ENCODE data around the gene LBP. TPM values are rescaled to one million over a fixed set of nuclear protein-coding genes. Genes with fewer than 3 reads are reported as not detected.

LBP gene
- total and polyA plus RNA-seq, 2 donors (not counting 1 experiment from before 2014, with no cell fraction given) = not detected

DNA sequence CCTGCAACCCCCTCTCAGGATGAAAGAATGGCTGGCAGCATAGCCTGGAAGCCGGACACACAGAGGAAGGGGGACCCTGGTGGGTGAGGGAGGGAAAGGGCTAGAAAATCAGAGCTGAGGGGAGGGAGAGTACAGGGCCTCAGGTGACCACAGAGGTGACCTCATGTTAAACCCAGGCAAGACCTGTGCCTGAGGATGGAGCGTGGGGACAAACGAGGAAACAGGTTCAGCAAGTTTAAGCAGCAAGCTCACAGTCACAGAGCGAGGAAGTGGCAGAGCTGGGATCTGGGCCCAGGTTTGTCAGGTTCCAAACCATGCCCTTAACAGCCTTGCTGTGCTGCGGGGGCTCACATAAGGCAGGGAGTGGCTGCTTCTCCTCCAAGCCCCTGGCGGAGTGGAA, 46.3 kb upstream of the LBP start:
- H3K4me1 ChIP-seq (ENCODE audit: control insufficient read depth in 2 of 2, insufficient read depth in 2 of 2, low read length in 2 of 2) = peaks cover 4 to 8% of the 10 kb centered on the region in 2 donors
- CTCF ChIA-PET = interaction anchor here (1.2 kb wide), 1 partner anchor 22 kb away, joined by 3 read pairs; no protein-coding TSS in a partner anchor
- peaks cover 12% of the 10 kb centered on the region for H3K4me1 Mint-ChIP-seq
- H3K27me3 Mint-ChIP-seq = peaks cover 43% of the 10 kb centered on the region
- H3K27ac Mint-ChIP-seq = no peak overlapping the region
- POLR2A ChIA-PET = no interaction called here
- no peak overlapping the region for H3K4me3 ChIP-seq (ENCODE audit: control extremely low read depth in 1 of 5, extremely low read depth in 1 of 5, insufficient read depth in 1 of 5, low read depth in 2 of 5, low read length in 4 of 5)
- H3K4me2 ChIP-seq (replicated peaks; ENCODE audit: low read depth, low read length, poor library complexity, severe bottlenecking) = no peak overlapping the region
- DNase-seq = no peak
- peaks cover 0 to 29% (median 13%) of the 10 kb centered on the region in 4 experiments for H3K27me3 ChIP-seq (replicated peaks in 1 of 4; ENCODE audit: control extremely low read depth in 1 of 4, control insufficient read depth in 3 of 4, insufficient read depth in 4 of 4, low read length in 3 of 4)
- no peak overlapping the region for H3K27ac ChIP-seq (ENCODE audit: low read length in 2 of 2)
- no peaks in the 10 kb centered on the region for H3K79me2 ChIP-seq (ENCODE audit: control insufficient read depth, insufficient read depth, low read length)
- TF ChIP-seq, protein P1, sequence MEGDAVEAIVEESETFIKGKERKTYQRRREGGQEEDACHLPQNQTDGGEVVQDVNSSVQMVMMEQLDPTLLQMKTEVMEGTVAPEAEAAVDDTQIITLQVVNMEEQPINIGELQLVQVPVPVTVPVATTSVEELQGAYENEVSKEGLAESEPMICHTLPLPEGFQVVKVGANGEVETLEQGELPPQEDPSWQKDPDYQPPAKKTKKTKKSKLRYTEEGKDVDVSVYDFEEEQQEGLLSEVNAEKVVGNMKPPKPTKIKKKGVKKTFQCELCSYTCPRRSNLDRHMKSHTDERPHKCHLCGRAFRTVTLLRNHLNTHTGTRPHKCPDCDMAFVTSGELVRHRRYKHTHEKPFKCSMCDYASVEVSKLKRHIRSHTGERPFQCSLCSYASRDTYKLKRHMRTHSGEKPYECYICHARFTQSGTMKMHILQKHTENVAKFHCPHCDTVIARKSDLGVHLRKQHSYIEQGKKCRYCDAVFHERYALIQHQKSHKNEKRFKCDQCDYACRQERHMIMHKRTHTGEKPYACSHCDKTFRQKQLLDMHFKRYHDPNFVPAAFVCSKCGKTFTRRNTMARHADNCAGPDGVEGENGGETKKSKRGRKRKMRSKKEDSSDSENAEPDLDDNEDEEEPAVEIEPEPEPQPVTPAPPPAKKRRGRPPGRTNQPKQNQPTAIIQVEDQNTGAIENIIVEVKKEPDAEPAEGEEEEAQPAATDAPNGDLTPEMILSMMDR (IDR thresholded peaks at IDR 0.05) = no peak
- TF ChIP-seq EZH2 (IDR thresholded peaks at IDR 0.05; ENCODE audit: borderline replicate concordance, insufficient read depth, low read depth, low read length, poor library complexity, severe bottlenecking) = no peak
- no peak overlapping the region for H2AFZ ChIP-seq (ENCODE audit: insufficient read depth, low read depth, low read length, poor library complexity, severe bottlenecking)
- H3K9me3 ChIP-seq (ENCODE audit: control extremely low read depth in 1 of 3, control insufficient read depth in 2 of 3, insufficient read depth in 1 of 3, low read length in 2 of 3) = peaks cover 0 to 6% (median 0%) of the 10 kb centered on the region in 3 donors
- H3K4me3 Mint-ChIP-seq = no peak overlapping the region
- ATAC-seq (ENCODE audit: low read depth) = no peak
- no peaks in the 10 kb centered on the region for H3K9me3 Mint-ChIP-seq (ENCODE audit: insufficient read depth)
- WGBS (ENCODE audit: insufficient coverage) = 86% methylated on average over 6 of the region's 6 CpGs
- intact Hi-C loops (cut with micrococcal nuclease) = no loop called here
- no peaks in the 10 kb centered on the region for H3K36me3 ChIP-seq (replicated peaks in 1 of 2; ENCODE audit: control extremely low read depth in 1 of 2, control insufficient read depth in 1 of 2, extremely low read depth in 1 of 2, insufficient read depth in 2 of 2, low read length in 1 of 2)
- no peaks in the 10 kb centered on the region for H4K20me1 ChIP-seq (ENCODE audit: control insufficient read depth, insufficient read depth, low read length, poor library complexity, severe bottlenecking)
- no peak overlapping the region for H3K9ac ChIP-seq (ENCODE audit: low read length)

DNA sequence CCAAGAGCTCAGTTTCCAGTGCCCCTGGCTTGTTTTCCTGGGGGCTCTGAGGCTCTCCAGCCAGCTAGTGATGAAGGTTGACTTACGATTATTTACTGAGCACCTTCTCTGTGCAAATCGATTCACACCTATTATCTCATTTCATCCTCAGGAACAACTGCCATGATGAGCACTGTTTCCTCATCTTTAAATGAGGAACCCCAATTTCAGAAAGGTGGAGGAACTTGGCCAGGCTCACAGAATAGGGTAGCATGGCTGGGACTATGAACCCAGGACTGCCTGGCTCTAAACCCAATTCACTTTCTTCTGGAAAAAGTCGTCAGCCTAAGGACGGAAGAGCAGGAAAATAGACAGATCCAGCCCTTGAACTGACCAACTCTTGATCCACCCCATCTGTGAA, 45.8 kb upstream of the LBP start:
- no peak overlapping the region for H3K9ac ChIP-seq (ENCODE audit: low read length)
- H3K4me3 Mint-ChIP-seq = no peak overlapping the region
- H3K36me3 ChIP-seq (replicated peaks in 1 of 2; ENCODE audit: control extremely low read depth in 1 of 2, control insufficient read depth in 1 of 2, extremely low read depth in 1 of 2, insufficient read depth in 2 of 2, low read length in 1 of 2) = no peaks in the 10 kb centered on the region
- no peak overlapping the region for H3K27ac ChIP-seq (ENCODE audit: low read length in 2 of 2)
- no peak for ATAC-seq (ENCODE audit: low read depth)
- H3K9me3 ChIP-seq (ENCODE audit: control extremely low read depth in 1 of 3, control insufficient read depth in 2 of 3, insufficient read depth in 1 of 3, low read length in 2 of 3) = peaks cover 0 to 6% (median 0%) of the 10 kb centered on the region in 3 donors
- H3K79me2 ChIP-seq (ENCODE audit: control insufficient read depth, insufficient read depth, low read length) = no peaks in the 10 kb centered on the region
- peaks cover 12% of the 10 kb centered on the region for H3K4me1 Mint-ChIP-seq
- no peaks in the 10 kb centered on the region for H3K9me3 Mint-ChIP-seq (ENCODE audit: insufficient read depth)
- peaks cover 4 to 8% of the 10 kb centered on the region in 2 donors for H3K4me1 ChIP-seq (ENCODE audit: control insufficient read depth in 2 of 2, insufficient read depth in 2 of 2, low read length in 2 of 2)
- H3K27me3 Mint-ChIP-seq = peaks cover 44% of the 10 kb centered on the region
- peaks cover 0 to 31% (median 13%) of the 10 kb centered on the region in 4 experiments for H3K27me3 ChIP-seq (replicated peaks in 1 of 4; ENCODE audit: control extremely low read depth in 1 of 4, control insufficient read depth in 3 of 4, insufficient read depth in 4 of 4, low read length in 3 of 4)
- H4K20me1 ChIP-seq (ENCODE audit: control insufficient read depth, insufficient read depth, low read length, poor library complexity, severe bottlenecking) = no peaks in the 10 kb centered on the region
- no peak overlapping the region for H3K4me3 ChIP-seq (ENCODE audit: control extremely low read depth in 1 of 5, extremely low read depth in 1 of 5, insufficient read depth in 1 of 5, low read depth in 2 of 5, low read length in 4 of 5)
- ChIA-PET CTCF (no interaction called here), POLR2A (no interaction called here)
- WGBS (ENCODE audit: insufficient coverage) = no CpG with 5 or more reads among the region's 4 CpGs
- no peak for DNase-seq
- no peak overlapping the region for H2AFZ ChIP-seq (ENCODE audit: insufficient read depth, low read depth, low read length, poor library complexity, severe bottlenecking)
- H3K27ac Mint-ChIP-seq = no peak overlapping the region
- TF ChIP-seq EZH2 (IDR thresholded peaks at IDR 0.05; ENCODE audit: borderline replicate concordance, insufficient read depth, low read depth, low read length, poor library complexity, severe bottlenecking) = no peak
- TF ChIP-seq, protein P1 (IDR thresholded peaks at IDR 0.05) = no peak
- no peak overlapping the region for H3K4me2 ChIP-seq (replicated peaks; ENCODE audit: low read depth, low read length, poor library complexity, severe bottlenecking)
- intact Hi-C loops (cut with micrococcal nuclease) = no loop called here

Data from B cell (primary cell).